ENCODE data around the gene MEIS1. TPM values are rescaled to one million over a fixed set of nuclear protein-coding genes. Genes with fewer than 3 reads are reported as not detected.

MEIS1 gene
- total RNA-seq, 1 experiment from 2014 or later = 6.2 TPM

DNA sequence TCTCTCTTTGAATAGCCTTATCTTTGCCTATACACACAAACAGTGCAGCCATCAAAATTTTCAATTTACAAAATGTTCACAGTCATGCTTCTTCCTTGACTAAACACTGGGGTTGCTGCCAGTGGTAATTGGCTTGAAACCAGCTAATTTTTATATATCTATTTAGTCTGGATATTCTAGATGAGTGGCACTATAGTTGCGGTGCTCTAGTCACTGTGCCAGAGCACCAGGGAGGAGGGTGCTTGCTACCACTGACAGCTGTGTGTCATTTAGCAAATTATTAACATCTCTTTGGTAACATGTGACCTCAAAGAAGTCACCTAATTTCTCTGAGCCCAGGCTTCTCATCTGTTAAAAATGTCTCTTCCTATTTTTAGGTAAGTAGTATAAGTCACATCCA, 130.4 kb downstream of the MEIS1 start:
- Histone ChIP-seq H3K4me1 (replicated peaks) (peaks cover 17% of the 10 kb centered on the region), H3K9me3 (replicated peaks) (no peaks in the 10 kb centered on the region), H3K27me3 (replicated peaks) (no peaks in the 10 kb centered on the region), H3K4me3 (no peak overlapping the region), H3K36me3 (no peaks in the 10 kb centered on the region), H3K27ac (no peak overlapping the region)
- DNase-seq (ENCODE audit: low read depth in 1 of 2, low spot score in 2 of 2) = no peak

DNA sequence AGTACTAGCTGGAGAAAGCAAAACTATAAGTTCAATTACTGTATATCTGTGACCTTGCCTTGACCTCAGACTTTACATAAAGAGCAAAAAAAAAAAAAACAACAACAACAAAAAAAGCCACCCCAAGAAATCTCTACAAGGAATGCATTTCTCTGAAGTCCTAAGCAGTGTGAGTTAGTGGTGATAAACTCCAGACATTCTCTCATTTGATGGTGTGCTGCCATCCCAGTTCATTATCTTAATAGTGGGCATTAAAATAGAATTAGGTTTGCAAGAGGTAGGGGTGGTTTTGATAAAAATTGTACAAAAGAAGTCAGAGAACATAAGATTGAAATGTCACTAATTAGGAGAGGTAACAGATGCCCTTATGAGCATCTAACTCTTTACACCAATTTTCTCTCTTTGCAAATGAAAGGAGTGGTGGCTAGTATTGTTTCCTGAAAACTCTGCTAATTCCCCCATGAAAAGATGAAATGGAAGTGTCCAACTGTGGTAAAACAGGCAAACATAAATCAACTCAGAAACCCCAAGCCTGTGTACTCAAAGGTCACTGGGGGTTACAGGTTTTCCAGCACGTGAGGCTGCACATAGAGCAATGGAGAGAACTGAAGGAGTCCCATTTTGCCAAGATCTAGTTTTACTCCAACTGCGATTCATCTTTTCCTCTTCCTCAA, 131.9 kb downstream of the MEIS1 start:
- Histone ChIP-seq H3K9me3 (replicated peaks) (no peaks in the 10 kb centered on the region), H3K4me3 (no peak overlapping the region), H3K27ac (no peak overlapping the region), H3K27me3 (replicated peaks) (no peaks in the 10 kb centered on the region), H3K36me3 (no peaks in the 10 kb centered on the region), H3K4me1 (replicated peaks) (peaks cover 16% of the 10 kb centered on the region)
- DNase-seq (ENCODE audit: low read depth in 1 of 2, low spot score in 2 of 2) = no peak

DNA sequence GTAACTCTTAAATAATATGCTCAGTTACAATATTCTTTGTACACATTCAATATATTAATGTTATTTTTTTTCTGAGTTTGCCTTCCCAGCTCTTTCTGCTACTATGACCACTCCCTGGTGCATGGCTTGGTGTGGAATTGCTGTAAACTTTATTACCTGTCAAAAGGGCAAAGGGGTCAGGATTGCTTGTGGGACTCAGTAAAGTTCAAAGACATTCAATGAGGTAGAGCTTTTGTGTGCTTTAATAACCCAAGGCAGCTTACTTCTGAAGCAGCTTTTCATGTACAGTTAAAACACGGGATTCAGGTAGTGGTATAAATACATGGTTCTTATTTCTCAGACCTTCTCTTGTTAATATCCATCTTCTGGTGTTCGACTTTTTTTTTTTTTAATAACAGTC, 132.8 kb downstream of the MEIS1 start:
- no peaks in the 10 kb centered on the region for H3K9me3 ChIP-seq (replicated peaks)
- no peak overlapping the region for H3K4me3 ChIP-seq
- H3K36me3 ChIP-seq = no peaks in the 10 kb centered on the region
- no peaks in the 10 kb centered on the region for H3K27me3 ChIP-seq (replicated peaks)
- no peak for DNase-seq (ENCODE audit: low read depth in 1 of 2, low spot score in 2 of 2)
- H3K27ac ChIP-seq = no peak overlapping the region
- peaks cover 7% of the 10 kb centered on the region; the same call in 1 of the 2 replicates for H3K4me1 ChIP-seq (replicated peaks)

DNA sequence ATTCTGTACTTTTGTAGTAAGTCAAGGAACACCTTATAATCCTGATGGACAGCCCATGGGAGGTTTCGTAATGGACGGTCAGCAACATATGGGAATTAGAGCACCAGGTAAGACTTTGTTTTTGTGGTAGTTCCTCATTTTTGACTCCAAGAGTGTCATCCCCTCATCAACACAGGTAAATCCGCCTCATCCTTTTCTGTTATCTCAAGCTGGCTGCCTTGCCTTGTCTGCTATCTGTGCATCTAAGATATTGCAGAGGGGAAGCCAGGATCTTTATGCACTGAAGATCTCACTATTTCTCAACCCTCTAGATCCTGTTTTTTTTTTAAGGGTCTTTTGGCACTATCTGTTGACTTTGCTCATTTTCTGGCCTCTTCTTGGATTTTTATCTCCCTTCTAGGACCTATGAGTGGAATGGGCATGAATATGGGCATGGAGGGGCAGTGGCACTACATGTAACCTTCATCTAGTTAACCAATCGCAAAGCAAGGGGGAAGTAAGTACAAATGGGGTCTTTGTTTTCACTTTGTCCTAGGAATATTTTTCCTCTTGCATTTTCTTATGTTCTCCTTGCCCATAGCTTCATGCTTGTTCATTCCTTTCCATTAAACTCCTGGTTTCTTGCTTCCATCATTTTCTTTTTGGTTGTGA, 133.8 kb downstream of the MEIS1 start:
- H3K9me3 ChIP-seq (replicated peaks) = no peaks in the 10 kb centered on the region
- no peaks in the 10 kb centered on the region for H3K27me3 ChIP-seq (replicated peaks)
- no peak overlapping the region for H3K27ac ChIP-seq
- no peaks in the 10 kb centered on the region for H3K36me3 ChIP-seq
- H3K4me3 ChIP-seq = no peak overlapping the region
- no peak for DNase-seq (ENCODE audit: low read depth in 1 of 2, low spot score in 2 of 2)
- peaks cover 3% of the 10 kb centered on the region; the same call in 1 of the 2 replicates for H3K4me1 ChIP-seq (replicated peaks)

DNA sequence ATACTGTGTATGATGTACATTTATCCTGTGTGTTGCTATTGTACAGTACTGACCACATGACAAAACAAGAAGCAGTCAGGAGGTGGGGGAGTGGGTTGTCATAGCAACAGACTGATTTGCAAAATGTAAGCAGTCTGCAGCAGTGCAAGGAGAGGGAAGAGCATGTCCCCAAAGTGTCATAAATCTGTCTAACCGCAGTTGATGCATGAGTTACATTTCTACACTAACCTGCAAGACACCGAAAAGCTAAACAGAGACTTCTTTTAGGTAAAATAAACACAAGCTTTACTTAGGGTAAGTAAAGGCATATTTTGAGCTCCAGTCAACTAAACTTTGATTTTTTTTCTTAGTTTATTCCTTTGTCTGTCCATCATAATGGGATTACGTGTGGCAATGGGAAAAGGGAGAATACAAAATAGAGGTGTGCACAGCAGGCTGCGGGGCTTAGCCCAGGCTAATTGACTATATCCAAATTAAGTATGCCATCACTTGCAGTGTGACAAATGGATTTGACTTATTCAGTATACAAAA, 134.5 kb downstream of the MEIS1 start:
- Histone ChIP-seq H3K27me3 (replicated peaks) (no peaks in the 10 kb centered on the region), H3K4me1 (replicated peaks) (peaks cover 3% of the 10 kb centered on the region; the same call in 1 of the 2 replicates), H3K4me3 (no peak overlapping the region), H3K27ac (no peak overlapping the region), H3K36me3 (no peaks in the 10 kb centered on the region), H3K9me3 (replicated peaks) (no peaks in the 10 kb centered on the region)
- no peak for DNase-seq (ENCODE audit: low read depth in 1 of 2, low spot score in 2 of 2)

DNA sequence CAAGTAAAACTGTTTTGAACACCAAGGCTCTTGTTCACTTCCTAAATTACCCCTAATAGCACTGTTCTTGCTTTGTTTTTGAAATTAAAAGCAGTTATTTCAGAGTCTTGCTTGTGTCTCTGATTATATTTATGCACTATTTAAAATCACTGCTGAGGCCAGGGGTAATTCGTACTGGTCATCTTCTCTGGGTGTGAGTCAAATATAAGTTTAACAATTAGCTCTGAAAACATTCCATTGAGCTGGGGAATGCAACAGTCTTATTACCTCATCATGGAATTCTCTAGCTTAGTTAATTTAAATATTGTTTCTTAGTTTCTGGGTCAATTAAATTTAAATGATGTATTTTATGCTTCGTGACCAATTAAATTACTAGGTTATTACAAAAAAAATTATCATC, 135.0 kb downstream of the MEIS1 start:
- no peak for DNase-seq (ENCODE audit: low read depth in 1 of 2, low spot score in 2 of 2)

DNA sequence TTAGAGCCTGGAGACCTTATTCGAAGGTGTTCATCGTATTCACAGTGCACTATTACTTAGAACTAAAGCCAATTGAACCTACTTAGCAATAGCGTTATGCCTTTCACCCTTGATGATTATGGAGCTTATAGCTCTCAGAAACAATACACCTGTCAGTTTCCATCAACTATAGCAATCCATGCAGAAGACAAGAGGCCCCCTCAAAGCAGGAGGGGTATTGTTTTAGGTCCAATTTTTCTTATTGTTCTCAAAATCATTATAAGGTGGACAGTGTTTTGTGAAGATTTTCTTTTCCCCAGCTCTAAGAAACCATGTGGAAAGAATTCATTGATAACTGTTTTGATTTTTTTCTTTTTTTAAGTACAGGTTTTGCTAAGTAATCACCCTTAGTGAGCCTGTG, 135.5 kb downstream of the MEIS1 start:
- no peaks in the 10 kb centered on the region for H3K36me3 ChIP-seq
- no peak overlapping the region for H3K4me3 ChIP-seq
- H3K4me1 ChIP-seq (replicated peaks) = peaks cover 3% of the 10 kb centered on the region; the same call in 1 of the 2 replicates
- H3K27ac ChIP-seq = no peak overlapping the region
- no peaks in the 10 kb centered on the region for H3K27me3 ChIP-seq (replicated peaks)
- no peak for DNase-seq (ENCODE audit: low read depth in 1 of 2, low spot score in 2 of 2)
- H3K9me3 ChIP-seq (replicated peaks) = no peaks in the 10 kb centered on the region

More for the DNA sequence above, 135.0 kb downstream of the MEIS1 start:
- H3K27ac ChIP-seq = no peak overlapping the region
- H3K27me3 ChIP-seq (replicated peaks) = no peaks in the 10 kb centered on the region
- H3K9me3 ChIP-seq (replicated peaks) = no peaks in the 10 kb centered on the region
- no peak overlapping the region for H3K4me3 ChIP-seq
- H3K36me3 ChIP-seq = no peaks in the 10 kb centered on the region
- H3K4me1 ChIP-seq (replicated peaks) = peaks cover 3% of the 10 kb centered on the region; the same call in 1 of the 2 replicates

DNA sequence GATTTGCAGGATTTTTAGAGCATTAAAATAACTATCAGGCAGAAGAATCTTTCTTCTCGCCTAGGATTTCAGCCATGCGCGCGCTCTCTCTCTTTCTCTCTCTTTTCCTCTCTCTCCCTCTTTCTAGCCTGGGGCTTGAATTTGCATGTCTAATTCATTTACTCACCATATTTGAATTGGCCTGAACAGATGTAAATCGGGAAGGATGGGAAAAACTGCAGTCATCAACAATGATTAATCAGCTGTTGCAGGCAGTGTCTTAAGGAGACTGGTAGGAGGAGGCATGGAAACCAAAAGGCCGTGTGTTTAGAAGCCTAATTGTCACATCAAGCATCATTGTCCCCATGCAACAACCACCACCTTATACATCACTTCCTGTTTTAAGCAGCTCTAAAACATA, 137.0 kb downstream of the MEIS1 start:
- DNase-seq (ENCODE audit: low read depth in 1 of 2, low spot score in 2 of 2) = no peak
- H3K36me3 ChIP-seq = no peaks in the 10 kb centered on the region
- H3K4me1 ChIP-seq (replicated peaks) = peaks cover 7% of the 10 kb centered on the region
- no peak overlapping the region for H3K4me3 ChIP-seq
- H3K27ac ChIP-seq = no peak overlapping the region
- H3K9me3 ChIP-seq (replicated peaks) = no peaks in the 10 kb centered on the region
- no peaks in the 10 kb centered on the region for H3K27me3 ChIP-seq (replicated peaks)

DNA sequence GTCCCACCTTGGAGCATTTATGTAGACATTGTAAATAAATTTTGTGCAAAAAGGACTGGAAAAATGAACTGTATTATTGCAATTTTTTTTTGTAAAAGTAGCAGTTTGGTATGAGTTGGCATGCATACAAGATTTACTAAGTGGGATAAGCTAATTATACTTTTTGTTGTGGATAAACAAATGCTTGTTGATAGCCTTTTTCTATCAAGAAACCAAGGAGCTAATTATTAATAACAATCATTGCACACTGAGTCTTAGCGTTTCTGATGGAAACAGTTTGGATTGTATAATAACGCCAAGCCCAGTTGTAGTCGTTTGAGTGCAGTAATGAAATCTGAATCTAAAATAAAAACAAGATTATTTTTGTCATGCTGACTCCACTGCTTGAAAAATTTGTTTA, 137.5 kb downstream of the MEIS1 start:
- H3K36me3 ChIP-seq = no peaks in the 10 kb centered on the region
- H3K27me3 ChIP-seq (replicated peaks) = no peaks in the 10 kb centered on the region
- H3K9me3 ChIP-seq (replicated peaks) = no peaks in the 10 kb centered on the region
- peaks cover 7% of the 10 kb centered on the region for H3K4me1 ChIP-seq (replicated peaks)
- H3K27ac ChIP-seq = no peak overlapping the region
- no peak overlapping the region for H3K4me3 ChIP-seq
- DNase-seq (ENCODE audit: low read depth in 1 of 2, low spot score in 2 of 2) = no peak

DNA sequence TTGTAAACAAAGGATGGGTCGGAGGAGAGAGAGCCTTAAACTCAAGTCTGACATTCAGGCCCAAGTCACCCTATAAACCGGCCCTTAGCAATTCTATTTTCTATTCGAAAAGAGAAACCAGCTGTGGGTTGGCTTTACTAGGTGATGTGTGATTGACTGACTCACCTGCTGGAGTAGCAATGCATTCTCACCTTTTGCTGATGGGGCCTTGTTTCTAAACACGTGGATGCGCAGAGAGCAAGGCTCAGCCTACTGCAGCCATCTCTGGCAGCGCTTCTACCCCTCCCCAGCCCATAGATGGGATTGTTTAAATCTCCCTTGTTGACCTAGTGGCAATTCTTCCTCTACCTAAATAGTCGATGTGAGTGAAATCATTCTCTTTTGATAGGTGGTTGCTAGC, 138.5 kb downstream of the MEIS1 start:
- H3K27ac ChIP-seq = no peak overlapping the region
- H3K27me3 ChIP-seq (replicated peaks) = no peaks in the 10 kb centered on the region
- no peaks in the 10 kb centered on the region for H3K9me3 ChIP-seq (replicated peaks)
- DNase-seq (ENCODE audit: low read depth in 1 of 2, low spot score in 2 of 2) = no peak
- no peaks in the 10 kb centered on the region for H3K36me3 ChIP-seq
- H3K4me3 ChIP-seq = no peak overlapping the region
- H3K4me1 ChIP-seq (replicated peaks) = peaks cover 7% of the 10 kb centered on the region

DNA sequence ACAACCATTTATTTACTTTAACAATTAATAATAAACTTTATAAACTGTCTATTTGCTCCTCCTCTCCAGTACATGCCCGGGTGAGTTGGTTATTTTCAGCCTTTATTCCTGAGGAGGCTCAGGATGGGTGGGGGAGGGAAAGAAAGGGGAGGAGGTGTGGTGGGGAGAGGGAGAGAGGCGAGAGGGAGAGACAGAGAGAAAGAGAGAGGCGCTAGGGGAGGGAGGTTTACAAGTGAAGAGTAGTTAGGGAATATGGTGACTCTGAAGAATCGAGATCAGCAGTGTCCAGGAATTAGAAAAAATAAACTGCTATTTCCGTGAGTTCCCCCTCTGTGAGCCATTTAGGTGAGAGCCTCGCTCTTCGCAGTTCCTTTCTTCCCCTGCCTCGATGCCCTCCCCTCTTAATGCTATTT, 138.9 kb downstream of the MEIS1 start:
- DNase-seq (ENCODE audit: low read depth in 1 of 2, low spot score in 2 of 2) = no peak
- Histone ChIP-seq H3K4me3 (no peak overlapping the region), H3K36me3 (no peaks in the 10 kb centered on the region), H3K27me3 (replicated peaks) (no peaks in the 10 kb centered on the region), H3K27ac (no peak overlapping the region), H3K4me1 (replicated peaks) (peaks cover 7% of the 10 kb centered on the region), H3K9me3 (replicated peaks) (no peaks in the 10 kb centered on the region)

DNA sequence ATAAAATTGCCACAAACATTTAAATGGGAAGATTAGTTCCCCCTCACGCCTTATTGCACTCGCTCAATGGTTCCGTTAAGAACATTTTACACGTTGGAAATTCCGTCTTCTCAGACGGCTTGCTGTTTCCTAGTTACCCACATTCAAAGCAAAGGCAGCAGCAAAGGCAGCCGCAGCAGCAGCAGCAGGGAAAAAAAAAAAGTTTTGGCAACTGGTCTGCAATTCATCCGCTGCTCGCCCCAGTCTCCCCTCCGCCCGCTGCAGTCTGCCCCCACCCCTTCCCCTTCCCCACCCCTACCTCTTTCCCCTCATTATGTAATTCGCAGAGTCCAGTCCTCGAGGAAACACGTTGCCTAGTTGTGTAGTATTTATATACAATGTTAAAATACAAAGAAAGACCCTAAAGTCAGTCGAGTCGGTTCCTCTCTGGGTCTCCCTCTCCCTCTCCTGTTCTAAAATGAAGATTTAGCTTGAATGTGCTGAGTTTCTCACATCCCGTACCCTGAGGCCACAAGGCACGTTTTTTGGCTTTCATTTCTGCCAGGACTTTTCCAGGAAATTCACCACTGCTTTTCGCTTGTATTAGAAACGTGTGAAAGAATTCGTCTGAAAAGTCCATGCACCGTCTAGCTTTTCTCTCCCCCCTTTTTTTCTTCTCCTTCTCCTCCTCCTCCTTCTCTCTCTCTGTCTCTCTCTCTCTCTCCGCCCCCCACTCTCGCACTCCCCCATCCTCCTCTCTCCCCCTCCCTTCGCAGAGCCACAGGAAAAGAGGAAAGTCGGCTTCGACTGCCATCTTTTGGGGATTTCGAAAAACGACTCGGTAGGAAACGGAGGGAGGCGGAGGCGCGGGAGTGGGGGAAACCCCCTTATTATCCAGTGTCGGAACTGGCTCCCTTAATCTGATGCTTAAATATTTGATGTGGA, 140.0 kb downstream of the MEIS1 start:
- H3K27ac ChIP-seq = peak overlapping the region; percentile 65; the same call in 1 of the 2 replicates
- peak; percentile 77 to 81 for DNase-seq (ENCODE audit: low read depth in 1 of 2, low spot score in 2 of 2)
- no peaks in the 10 kb centered on the region for H3K36me3 ChIP-seq
- H3K4me3 ChIP-seq = peak overlapping the region; percentile 45
- H3K9me3 ChIP-seq (replicated peaks) = no peaks in the 10 kb centered on the region
- H3K27me3 ChIP-seq (replicated peaks) = 0 out of 2 replicates have a peak, but pooled peaks cover 4% of the 10 kb centered on the region
- peaks cover 7% of the 10 kb centered on the region for H3K4me1 ChIP-seq (replicated peaks)

DNA sequence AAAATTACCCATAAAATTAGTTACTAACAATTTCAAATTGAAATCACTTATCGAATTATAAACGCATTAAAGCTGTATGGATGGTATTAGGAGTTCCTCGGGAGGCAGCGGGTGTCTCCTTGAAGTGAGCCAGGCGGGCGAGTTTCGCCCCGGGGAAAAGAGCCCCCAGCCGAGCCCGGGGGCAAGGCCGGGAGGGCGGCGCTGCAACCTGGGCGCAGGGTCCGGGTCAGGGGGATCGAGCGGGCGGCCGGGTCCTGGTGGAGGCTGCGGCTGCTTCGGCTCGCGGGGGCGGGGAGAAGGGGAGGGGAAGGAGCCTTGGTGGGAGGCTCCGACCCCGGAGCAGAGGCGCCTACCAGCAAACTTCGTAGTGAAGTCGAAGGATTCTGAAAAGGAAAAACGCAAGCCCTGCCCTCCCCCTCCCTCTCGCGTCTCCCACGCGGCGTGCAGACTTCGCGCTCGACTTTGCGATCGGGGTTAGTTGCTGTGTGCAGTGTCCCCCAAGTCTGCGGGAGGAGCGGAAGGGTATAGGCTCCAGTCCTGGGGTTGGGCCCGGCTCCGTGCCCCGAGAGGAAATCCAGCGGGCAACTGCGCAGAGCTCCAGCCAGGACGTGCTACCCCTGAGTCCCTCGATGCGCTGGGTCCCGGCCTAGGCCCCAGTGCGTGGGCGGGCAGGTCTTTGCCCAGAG, 140.8 kb downstream of the MEIS1 start:
- peaks cover 7% of the 10 kb centered on the region for H3K4me1 ChIP-seq (replicated peaks)
- DNase-seq (ENCODE audit: low read depth in 1 of 2, low spot score in 2 of 2) = peak in 1 of 2 experiments; percentile 42
- no peaks in the 10 kb centered on the region for H3K9me3 ChIP-seq (replicated peaks)
- peak overlapping the region; percentile 45 for H3K4me3 ChIP-seq
- 0 out of 2 replicates have a peak, but pooled peaks cover 9% of the 10 kb centered on the region for H3K27me3 ChIP-seq (replicated peaks)
- H3K27ac ChIP-seq = no peak overlapping the region
- H3K36me3 ChIP-seq = no peaks in the 10 kb centered on the region

All from SJSA1 (cell line).